ENCODE measurements around the gene CCDC34.
"Not testable (repeated sequence)": the region's sequence is repeated elsewhere in the genome, so short reads cannot be mapped to it uniquely, and the experiment has no call there.

Gene CCDC34

GRCh38 chr11:27357250-27357649 is 5.8 kb downstream of the CCDC34 start:
- no peak overlapping the region for H3K4me3 Mint-ChIP-seq
- H3K36me3 Mint-ChIP-seq (ENCODE audit: low read depth): no peaks in the 10 kb centered on the region
- no peaks in the 10 kb centered on the region for H3K27me3 Mint-ChIP-seq (ENCODE audit: low read depth)
- H3K9me3 Mint-ChIP-seq: no peaks in the 10 kb centered on the region
- no peak overlapping the region for H3K27ac Mint-ChIP-seq
- peaks cover 10% of the 10 kb centered on the region for H3K4me1 Mint-ChIP-seq (ENCODE audit: low read depth)

DNA sequence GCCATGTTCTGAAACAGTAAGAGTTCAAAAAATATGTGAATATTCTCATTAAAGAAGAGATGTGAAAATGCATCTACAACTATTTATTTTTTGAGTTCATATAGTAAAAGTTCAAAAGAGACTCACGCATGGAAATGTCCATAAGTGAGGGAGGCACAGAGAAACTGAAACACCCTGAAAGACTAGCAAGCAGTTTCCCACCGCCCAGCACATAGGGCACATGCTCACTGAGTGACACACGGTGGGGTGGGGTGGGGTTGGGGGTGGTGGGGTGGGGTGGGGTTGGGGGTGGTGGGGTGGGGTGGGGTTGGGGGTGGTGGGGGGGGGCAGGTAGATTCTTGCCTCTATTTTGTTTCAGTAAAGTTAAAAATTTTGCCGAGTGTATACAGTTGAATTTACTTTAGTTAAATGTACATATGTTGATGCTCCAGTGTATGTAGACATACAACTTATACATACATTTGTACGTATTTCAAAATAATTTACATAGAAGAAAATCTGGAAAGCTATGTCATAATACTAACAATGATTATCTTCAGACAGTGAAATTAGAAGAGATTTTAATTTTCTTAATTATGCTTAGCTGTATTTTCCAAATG is 6.3 kb downstream of the CCDC34 start:
- Mint-ChIP-seq H3K9me3 (no peaks in the 10 kb centered on the region), H3K4me3 (no peak overlapping the region), H3K4me1 (ENCODE audit: low read depth) (peaks cover 5% of the 10 kb centered on the region), H3K36me3 (ENCODE audit: low read depth) (no peaks in the 10 kb centered on the region), H3K27ac (no peak overlapping the region), H3K27me3 (ENCODE audit: low read depth) (no peaks in the 10 kb centered on the region)

DNA sequence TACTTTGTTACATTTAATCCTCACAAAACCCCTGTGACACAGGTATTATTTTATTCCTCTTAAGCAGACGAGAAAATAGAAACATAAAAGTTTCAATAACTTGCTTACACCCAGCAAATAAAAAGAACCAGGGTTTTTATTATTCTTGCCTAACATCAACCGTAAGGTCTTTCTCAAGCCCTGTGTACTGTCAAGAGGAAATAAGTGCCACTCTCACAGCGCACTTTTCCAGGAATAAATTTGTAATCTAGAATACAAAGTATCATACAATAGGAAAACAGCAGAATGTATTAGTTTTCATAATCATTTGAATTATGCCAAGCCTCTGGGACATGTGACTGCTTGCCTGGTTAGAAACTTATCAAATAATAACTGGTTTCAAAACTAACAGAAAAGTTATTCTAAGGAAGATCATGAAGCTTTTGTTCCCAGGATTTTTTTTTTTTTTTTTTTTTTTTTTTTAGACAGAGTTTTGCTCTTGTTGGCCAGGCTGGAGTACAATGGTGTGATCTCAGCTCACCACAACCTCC is 7.4 kb downstream of the CCDC34 start:
- no peak overlapping the region for H3K4me3 Mint-ChIP-seq
- H3K9me3 Mint-ChIP-seq: no peaks in the 10 kb centered on the region
- H3K4me1 Mint-ChIP-seq (ENCODE audit: low read depth): peaks cover 2% of the 10 kb centered on the region
- no peaks in the 10 kb centered on the region for H3K27me3 Mint-ChIP-seq (ENCODE audit: low read depth)
- H3K36me3 Mint-ChIP-seq (ENCODE audit: low read depth): no peaks in the 10 kb centered on the region
- no peak overlapping the region for H3K27ac Mint-ChIP-seq

DNA sequence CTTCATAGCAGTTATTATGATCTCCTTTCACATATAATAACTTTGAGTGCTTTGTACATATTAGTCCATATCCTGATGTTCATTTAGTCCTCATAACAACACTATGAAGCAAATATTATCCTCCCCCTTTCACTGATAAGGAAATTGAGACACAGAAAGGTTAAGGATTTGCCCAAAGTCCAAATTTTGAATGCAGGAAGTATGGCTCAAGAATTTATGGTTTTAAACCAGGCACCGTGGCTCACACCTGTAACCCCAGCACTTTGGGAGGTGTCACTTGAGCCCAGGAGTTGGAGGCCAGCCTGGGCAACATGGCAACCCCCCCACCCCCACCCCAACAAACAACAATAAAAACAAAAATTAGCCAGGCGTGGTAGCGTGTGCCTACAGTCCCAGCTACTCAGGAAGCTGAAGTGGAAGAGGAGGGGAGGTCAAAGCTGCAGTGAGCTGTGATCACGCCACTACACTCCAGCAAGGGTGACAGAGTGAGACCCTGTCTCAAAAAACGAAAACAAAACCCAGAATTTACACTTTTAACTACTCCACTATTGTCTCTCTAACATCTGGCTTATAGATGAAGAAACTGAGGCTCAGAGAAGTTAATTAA is 8.6 kb downstream of the CCDC34 start:
- no peaks in the 10 kb centered on the region for H3K9me3 Mint-ChIP-seq
- no peak overlapping the region for H3K4me3 Mint-ChIP-seq
- H3K36me3 Mint-ChIP-seq (ENCODE audit: low read depth): peaks cover 1% of the 10 kb centered on the region
- H3K27me3 Mint-ChIP-seq (ENCODE audit: low read depth): no peaks in the 10 kb centered on the region
- no peak overlapping the region for H3K27ac Mint-ChIP-seq
- H3K4me1 Mint-ChIP-seq (ENCODE audit: low read depth): peaks cover 2% of the 10 kb centered on the region

DNA sequence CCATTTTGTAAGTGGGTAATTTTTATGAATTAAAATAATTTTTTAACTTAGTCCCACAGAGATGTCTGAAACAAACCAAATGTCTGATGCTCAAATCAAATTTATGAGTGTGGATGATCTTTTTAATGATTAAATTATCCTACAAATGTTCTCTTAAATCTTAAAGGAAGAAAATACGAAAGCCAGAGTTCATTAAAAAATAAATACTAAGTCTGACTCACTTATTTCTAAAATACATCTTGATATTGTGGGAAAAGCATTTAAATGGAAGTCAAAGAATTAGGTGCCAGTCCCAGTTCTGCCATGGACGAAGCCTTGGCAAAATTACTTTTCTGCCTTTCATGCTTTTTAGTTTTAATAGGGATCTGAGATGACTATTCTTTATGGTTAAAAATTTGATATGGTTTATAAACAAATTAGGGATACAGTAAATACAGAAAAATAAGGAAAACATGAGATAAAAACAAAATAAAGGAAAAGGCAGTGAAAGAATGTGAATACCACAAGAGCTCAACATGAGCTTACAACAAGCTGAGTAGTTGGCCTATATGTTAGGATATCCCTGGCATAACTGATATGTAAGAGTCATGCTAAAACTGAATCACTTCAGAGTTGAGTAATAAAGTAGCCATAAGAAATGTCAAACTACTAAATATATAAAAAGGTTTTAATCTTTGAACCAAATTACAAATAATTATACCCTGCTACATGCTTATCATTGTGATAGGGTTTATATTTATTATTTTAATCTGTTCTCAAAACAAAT is 9.2 kb downstream of the CCDC34 start:
- Mint-ChIP-seq H3K36me3 (ENCODE audit: low read depth) (peaks cover 1% of the 10 kb centered on the region), H3K27me3 (ENCODE audit: low read depth) (no peaks in the 10 kb centered on the region), H3K4me3 (no peak overlapping the region), H3K27ac (no peak overlapping the region), H3K4me1 (ENCODE audit: low read depth) (no peaks in the 10 kb centered on the region), H3K9me3 (no peaks in the 10 kb centered on the region)

- H3K36me3 Mint-ChIP-seq (ENCODE audit: low read depth): peaks cover 1% of the 10 kb centered on the region
- H3K9me3 Mint-ChIP-seq: no peaks in the 10 kb centered on the region
- no peak overlapping the region for H3K4me3 Mint-ChIP-seq
- no peaks in the 10 kb centered on the region for H3K27me3 Mint-ChIP-seq (ENCODE audit: low read depth)
- H3K4me1 Mint-ChIP-seq (ENCODE audit: low read depth): no peaks in the 10 kb centered on the region
- H3K27ac Mint-ChIP-seq: no peak overlapping the region
Measured at GRCh38 chr11:27352781-27353180, 10.2 kb downstream of the CCDC34 start.

GRCh38 chr11:27350511-27350910 is 12.5 kb downstream of the CCDC34 start:
- H3K27ac Mint-ChIP-seq: no peak overlapping the region
- peaks cover 1% of the 10 kb centered on the region for H3K36me3 Mint-ChIP-seq (ENCODE audit: low read depth)
- no peaks in the 10 kb centered on the region for H3K4me1 Mint-ChIP-seq (ENCODE audit: low read depth)

GRCh38 chr11:27349919-27350318 is 13.1 kb downstream of the CCDC34 start:
- H3K4me1 Mint-ChIP-seq (ENCODE audit: low read depth): no peaks in the 10 kb centered on the region
- no peak overlapping the region for H3K4me3 Mint-ChIP-seq
- no peaks in the 10 kb centered on the region for H3K27me3 Mint-ChIP-seq (ENCODE audit: low read depth)
- no peaks in the 10 kb centered on the region for H3K9me3 Mint-ChIP-seq
- H3K27ac Mint-ChIP-seq: no peak overlapping the region
- H3K36me3 Mint-ChIP-seq (ENCODE audit: low read depth): peaks cover 1% of the 10 kb centered on the region

More at GRCh38 chr11:27350511-27350910, 12.5 kb downstream of the CCDC34 start:
- H3K27me3 Mint-ChIP-seq (ENCODE audit: low read depth): no peaks in the 10 kb centered on the region
- no peaks in the 10 kb centered on the region for H3K9me3 Mint-ChIP-seq
- H3K4me3 Mint-ChIP-seq: no peak overlapping the region

GRCh38 chr11:27348340-27348873 is 14.6 kb downstream of the CCDC34 start:
- Mint-ChIP-seq H3K27me3 (ENCODE audit: low read depth) (no peaks in the 10 kb centered on the region), H3K4me3 (no peak overlapping the region), H3K4me1 (ENCODE audit: low read depth) (no peaks in the 10 kb centered on the region), H3K9me3 (no peaks in the 10 kb centered on the region), H3K27ac (no peak overlapping the region), H3K36me3 (ENCODE audit: low read depth) (peaks cover 1% of the 10 kb centered on the region)

GRCh38 chr11:27347359-27348339 is 15.4 kb downstream of the CCDC34 start:
- Mint-ChIP-seq H3K4me1 (ENCODE audit: low read depth) (no peaks in the 10 kb centered on the region), H3K36me3 (ENCODE audit: low read depth) (peaks cover 1% of the 10 kb centered on the region), H3K9me3 (no peaks in the 10 kb centered on the region), H3K27ac (no peak overlapping the region), H3K27me3 (ENCODE audit: low read depth) (no peaks in the 10 kb centered on the region), H3K4me3 (no peak overlapping the region)

DNA sequence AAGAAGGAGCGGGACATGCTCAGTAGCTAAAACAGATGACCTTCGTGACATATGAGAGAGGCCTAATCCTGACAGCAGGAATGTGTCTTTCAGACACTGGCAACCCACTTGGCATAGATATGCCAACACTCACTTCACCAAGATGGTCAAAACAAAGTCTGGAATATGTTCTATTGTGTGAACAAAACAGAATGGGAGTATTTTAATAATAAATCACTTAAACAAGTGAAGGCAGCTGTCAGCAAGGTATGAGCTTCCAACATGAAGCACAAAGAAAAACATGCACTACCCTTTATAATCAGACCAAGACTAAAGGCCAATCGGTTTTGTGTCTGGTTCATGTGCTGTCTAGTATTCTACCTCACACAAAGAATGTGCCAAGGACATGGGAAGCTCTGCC is 23.1 kb downstream of the CCDC34 start:
- Mint-ChIP-seq H3K4me1 (ENCODE audit: low read depth) (no peaks in the 10 kb centered on the region), H3K4me3 (no peak overlapping the region), H3K27ac (no peak overlapping the region), H3K27me3 (ENCODE audit: low read depth) (no peaks in the 10 kb centered on the region), H3K36me3 (ENCODE audit: low read depth) (no peaks in the 10 kb centered on the region), H3K9me3 (no peaks in the 10 kb centered on the region)

DNA sequence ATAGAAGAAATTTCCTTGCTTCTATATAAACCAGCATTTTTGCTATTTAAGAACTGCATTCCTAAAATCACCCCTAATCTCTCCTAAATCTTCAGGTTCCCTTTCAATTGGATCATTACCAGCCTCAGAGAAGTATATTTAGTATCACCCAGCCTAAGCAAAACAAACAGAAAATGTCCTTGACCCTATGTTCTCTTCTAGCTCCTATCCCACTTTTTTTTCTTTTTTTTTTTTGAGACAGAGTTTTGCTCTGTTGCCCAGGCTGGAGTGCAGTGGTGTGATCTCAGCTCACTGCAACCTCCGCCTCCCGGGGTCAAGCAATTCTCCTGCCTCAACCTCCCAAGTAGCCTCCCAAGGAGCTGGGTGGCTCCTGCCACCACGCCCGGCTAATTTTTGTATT is 28.3 kb downstream of the CCDC34 start:
- H3K4me3 Mint-ChIP-seq; H3K4me1 Mint-ChIP-seq (ENCODE audit: low read depth); H3K27ac Mint-ChIP-seq; H3K27me3 Mint-ChIP-seq (ENCODE audit: low read depth); H3K9me3 Mint-ChIP-seq; H3K36me3 Mint-ChIP-seq (ENCODE audit: low read depth): not testable (repeated sequence)

DNA sequence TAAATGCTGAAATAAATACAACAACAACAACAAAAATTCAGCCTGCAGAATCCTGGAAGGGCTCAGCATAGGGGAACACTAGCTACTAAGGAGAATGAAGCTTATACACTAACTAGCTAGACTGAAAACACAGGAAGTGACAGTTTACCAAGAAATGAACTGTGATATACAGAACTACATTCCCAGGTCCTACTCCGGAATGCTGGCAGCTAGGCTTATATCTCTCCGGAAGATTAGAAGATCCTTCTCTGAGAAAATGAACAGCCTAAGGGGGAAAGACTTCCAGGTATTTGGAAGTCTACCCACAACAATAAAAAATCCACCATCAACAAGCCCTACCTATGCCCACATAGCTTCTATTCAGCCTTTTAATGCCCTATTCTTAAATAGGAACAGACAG is 31.0 kb downstream of the CCDC34 start:
- Mint-ChIP-seq H3K4me1 (ENCODE audit: low read depth) (no peaks in the 10 kb centered on the region), H3K36me3 (ENCODE audit: low read depth) (no peaks in the 10 kb centered on the region), H3K27ac (no peak overlapping the region), H3K27me3 (ENCODE audit: low read depth) (no peaks in the 10 kb centered on the region), H3K4me3 (no peak overlapping the region), H3K9me3 (no peaks in the 10 kb centered on the region)

Data from T-helper 1 cell treated with Interleukin-12 subunit alpha and Interleukin-12 subunit beta and Interleukin-4 antibody, amounts not matched to agents 30 μg/mL and 1 μg/mL, for 36 hours (primary cell).